CD14-positive monocyte (primary cell): ENCODE data around the gene GLT6D1. TPM values are rescaled to one million over a fixed set of nuclear protein-coding genes. Genes with fewer than 3 reads are reported as not detected.

Source experiments
- DNase-seq, 3 donors: peaks; one replicate each; pipeline ENCODE4 v3.0.0-alpha.2; 2011 to 2022
- H2AFZ ChIP-seq: 2 replicates; pipeline ENCODE4 v1.6.0; 2012; ENCODE audit warnings: mild to moderate bottlenecking, low read depth, low read length, inconsistent platforms; ENCODE audit not compliant: insufficient read depth, poor library complexity, severe bottlenecking
- H3K27ac ChIP-seq, 2 donors: 1 replicate in 1 of 2; 2 replicates in 1 of 2; pipeline ENCODE4 v1.5.1; 2012 to 2013; ENCODE audit warnings: low read length in 2 of 2, control low read depth in 1 of 2, inconsistent platforms in 1 of 2, low read depth in 1 of 2, mild to moderate bottlenecking in 1 of 2
- H3K27me3 ChIP-seq, 2 donors: one replicate each; pipeline versions ENCODE4 v1.6.0 to v1.6.1; 2011 to 2013; ENCODE audit warnings: low read length in 2 of 2; ENCODE audit not compliant: control insufficient read depth in 2 of 2, insufficient read depth in 2 of 2
- H3K36me3 ChIP-seq, 2 donors: replicated peaks in 1 of 2; 1 replicate in 1 of 2; 2 replicates in 1 of 2; pipeline versions ENCODE4 v1.5.1 to v1.6.1; 2012 to 2013; ENCODE audit warnings: low read length in 2 of 2, control low read depth in 1 of 2, inconsistent platforms in 1 of 2, mild to moderate bottlenecking in 1 of 2; ENCODE audit not compliant: insufficient read depth in 2 of 2, control insufficient read depth in 1 of 2
- H3K4me1 ChIP-seq, 2 donors: 1 replicate in 1 of 2; 2 replicates in 1 of 2; pipeline versions ENCODE4 v1.5.1 to v1.6.1; 2012 to 2013; ENCODE audit warnings: low read length in 2 of 2, control low read depth in 1 of 2, inconsistent platforms in 1 of 2, mild to moderate bottlenecking in 1 of 2, moderate library complexity in 1 of 2; ENCODE audit not compliant: insufficient read depth in 2 of 2, control insufficient read depth in 1 of 2
- H3K4me2 ChIP-seq: replicated peaks from 2 replicates; pipeline ENCODE3; 2012; ENCODE audit warnings: low read length, moderate library complexity, mild to moderate bottlenecking; ENCODE audit not compliant: poor library complexity, severe bottlenecking; ENCODE audit errors: extremely low read depth
- H3K4me3 ChIP-seq, 3 experiments: fragments of 200-600 bp in 1 of 3; sonication (generic) in 1 of 3; replicated peaks in 1 of 3; 1 replicate in 2 of 3; 2 replicates in 1 of 3; pipeline ENCODE4 v1.5.1; 2011 to 2013; ENCODE audit warnings: low read length in 3 of 3, mild to moderate bottlenecking in 3 of 3, control low read depth in 2 of 3, low read depth in 2 of 3, inconsistent platforms in 1 of 3, moderate library complexity in 1 of 3
- H3K79me2 ChIP-seq: 2 replicates; pipeline ENCODE4 v1.6.0; 2012; ENCODE audit warnings: mild to moderate bottlenecking, control low read depth, inconsistent platforms, low read length, moderate library complexity; ENCODE audit not compliant: insufficient read depth
- H3K9ac ChIP-seq: 2 replicates; pipeline ENCODE4 v1.6.0; 2017; ENCODE audit warnings: low read length, mild to moderate bottlenecking; ENCODE audit not compliant: insufficient read depth, poor library complexity, severe bottlenecking
- H3K9me3 ChIP-seq, 2 donors: replicated peaks in 1 of 2; 1 replicate in 1 of 2; 2 replicates in 1 of 2; pipeline versions ENCODE4 v1.5.1 to v1.6.1; 2012 to 2013; ENCODE audit warnings: low read length in 2 of 2, control low read depth in 1 of 2; ENCODE audit not compliant: control insufficient read depth in 1 of 2, insufficient read depth in 1 of 2
- H4K20me1 ChIP-seq: 2 replicates; pipeline ENCODE4 v1.6.0; 2012; ENCODE audit warnings: mild to moderate bottlenecking, low read length, control low read depth, moderate library complexity; ENCODE audit not compliant: insufficient read depth
- H3K27ac Mint-ChIP-seq, 7 donors: one replicate each; pipeline ENCODE4 v1.8.0; 2020; ENCODE audit warnings: mild to moderate bottlenecking in 7 of 7, mixed read lengths in 7 of 7, moderate library complexity in 6 of 7, inconsistent platforms in 2 of 7
- H3K27me3 Mint-ChIP-seq, 3 donors: one replicate each; pipeline ENCODE4 v1.8.0; 2021 to 2022; ENCODE audit warnings: low read depth in 3 of 3, mild to moderate bottlenecking in 3 of 3, mixed read lengths in 3 of 3, moderate library complexity in 3 of 3, inconsistent platforms in 1 of 3
- H3K36me3 Mint-ChIP-seq, 2 donors: one replicate each; pipeline ENCODE4 v1.8.0; 2020; ENCODE audit warnings: mixed read lengths in 2 of 2, inconsistent platforms in 1 of 2, mild to moderate bottlenecking in 1 of 2
- H3K4me1 Mint-ChIP-seq: one replicate; pipeline ENCODE4 v1.8.0; 2020; ENCODE audit warnings: mild to moderate bottlenecking, mixed read lengths
- H3K4me3 Mint-ChIP-seq, 2 donors: one replicate each; pipeline ENCODE4 v1.8.0; 2020; ENCODE audit warnings: mild to moderate bottlenecking in 2 of 2, mixed read lengths in 2 of 2, moderate library complexity in 1 of 2
- H3K9me3 Mint-ChIP-seq, 7 donors: one replicate each; pipeline ENCODE4 v1.8.0; 2020 to 2022; ENCODE audit warnings: mixed read lengths in 7 of 7, mild to moderate bottlenecking in 6 of 7, moderate library complexity in 6 of 7, inconsistent platforms in 2 of 7
- CTCF ChIP-seq: fragments of 200-600 bp; IDR thresholded peaks from one replicate; pipeline ENCODE4 v1.8.0; 2022; ENCODE audit warnings: antibody characterized with exemption, mild to moderate bottlenecking
- WGBS: methylation state at CpG from one replicate; pipeline ENCODE4 v1.1.5; 2013; ENCODE audit warnings: missing lambda C conversion rate; ENCODE audit not compliant: insufficient coverage; 5-methylcytosine and 5-hydroxymethylcytosine counted together
- intact Hi-C, 2 donors: fragments of 100-400 bp; cut with micrococcal nuclease; formaldehyde crosslinking; loops; one replicate each; pipeline versions ENCODE4 v1.15.0 to v1.15.1; 2023
- polyA plus RNA-seq, 3 donors: library from polyadenylated mRNA; depleted of rRNA in 1 of 3; unstranded in 2 of 3; stranded (reverse) in 1 of 3; fragments of 300-500 nt in 2 of 3; fragments of >200 nt in 1 of 3; fragmentation: Illumina TruSeq in 2 of 3; gene quantifications; 1 replicate in 2 of 3; 2 replicates in 1 of 3; pipeline ENCODE4 v1.2.3, GENCODE V29; 2012 to 2021

GLT6D1 gene
- polyA plus RNA-seq, 3 donors = not detected

GRCh38 chr9:135661816-135662560, 22.6 kb upstream of the GLT6D1 start:
- Histone ChIP-seq H2AFZ (no peak overlapping the region), H3K4me3 (no peak overlapping the region), H3K9me3 (no peaks in the 10 kb centered on the region), H3K4me2 (no peak overlapping the region), H3K4me1 (no peaks in the 10 kb centered on the region), H3K27me3 (no peaks in the 10 kb centered on the region), H3K36me3 (no peaks in the 10 kb centered on the region), H3K79me2 (no peaks in the 10 kb centered on the region), H3K9ac (no peak overlapping the region), H4K20me1 (no peaks in the 10 kb centered on the region), H3K27ac (no peak overlapping the region)
- no peak overlapping the region for H3K4me3 Mint-ChIP-seq
- DNase-seq = no peak
- no peak for TF ChIP-seq CTCF
- intact Hi-C loops = no loop called here
- no peaks in the 10 kb centered on the region for H3K4me1 Mint-ChIP-seq
- peaks cover 0 to 8% (median 4%) of the 10 kb centered on the region in 3 donors for H3K27me3 Mint-ChIP-seq
- H3K9me3 Mint-ChIP-seq = no peaks in the 10 kb centered on the region
- WGBS = 97% methylated on average over 7 of the region's 19 CpGs
- no peak overlapping the region for H3K27ac Mint-ChIP-seq
- no peaks in the 10 kb centered on the region for H3K36me3 Mint-ChIP-seq

- 90% methylated on average over 21 of the region's 22 CpGs for WGBS
- Histone ChIP-seq H3K9ac (no peak overlapping the region), H4K20me1 (no peaks in the 10 kb centered on the region), H3K4me2 (no peak overlapping the region), H3K9me3 (no peaks in the 10 kb centered on the region), H3K27me3 (no peaks in the 10 kb centered on the region), H3K27ac (no peak overlapping the region), H3K79me2 (no peaks in the 10 kb centered on the region), H3K36me3 (no peaks in the 10 kb centered on the region), H2AFZ (no peak overlapping the region), H3K4me3 (no peak overlapping the region), H3K4me1 (no peaks in the 10 kb centered on the region)
- no peak for DNase-seq
- no peaks in the 10 kb centered on the region for H3K4me1 Mint-ChIP-seq
- intact Hi-C loops = no loop called here
- H3K27ac Mint-ChIP-seq = peak overlapping the region in 1 of 7 donors; percentile 53
- peaks cover 0 to 4% (median 3%) of the 10 kb centered on the region in 3 donors for H3K27me3 Mint-ChIP-seq
- no peak for TF ChIP-seq CTCF
- no peaks in the 10 kb centered on the region for H3K9me3 Mint-ChIP-seq
- no peaks in the 10 kb centered on the region for H3K36me3 Mint-ChIP-seq
- no peak overlapping the region for H3K4me3 Mint-ChIP-seq
Measured at GRCh38 chr9:135660407-135660806, 21.1 kb upstream of the GLT6D1 start.
